Right hindlimb (tissue), 1 donor: ENCODE results near the gene FGFR2.

Experiments
- DNase-seq: peaks from one replicate; pipeline ENCODE4 v3.0.0-alpha.2; 2018

The FGFR2 gene

GRCh38 chr10:121598263-121599249, at the start of gene FGFR2:
Gene FGFR2 (minus strand): TSS chr10:121598444. CDS start chr10:121593817, 4,627 bp downstream.
- peak; percentile 90 for DNase-seq

GRCh38 chr10:121647401-121647800, 49.2 kb upstream of the FGFR2 start:
- no peak for DNase-seq

- no peak for DNase-seq
Measured at GRCh38 chr10:121645696-121646095, 47.5 kb upstream of the FGFR2 start.

GRCh38 chr10:121644501-121644900, 46.3 kb upstream of the FGFR2 start:
- no peak for DNase-seq

GRCh38 chr10:121640266-121640665, 42.0 kb upstream of the FGFR2 start:
- no peak for DNase-seq

- no peak for DNase-seq
Measured at GRCh38 chr10:121639416-121639815, 41.2 kb upstream of the FGFR2 start.

- no peak for DNase-seq
Measured at GRCh38 chr10:121637437-121637836, 39.2 kb upstream of the FGFR2 start.

GRCh38 chr10:121633056-121633455, 34.8 kb upstream of the FGFR2 start:
- no peak for DNase-seq

- DNase-seq = peak; percentile 30
Measured at GRCh38 chr10:121631365-121632029, 33.3 kb upstream of the FGFR2 start.

- no peak for DNase-seq
Measured at GRCh38 chr10:121628859-121629258, 30.6 kb upstream of the FGFR2 start.

GRCh38 chr10:121627876-121628581, 29.8 kb upstream of the FGFR2 start:
- peak; percentile 34 for DNase-seq

GRCh38 chr10:121624836-121625486, 26.7 kb upstream of the FGFR2 start:
- no peak for DNase-seq

GRCh38 chr10:121618906-121619305, 20.7 kb upstream of the FGFR2 start:
- DNase-seq = no peak

GRCh38 chr10:121617176-121617575, 18.9 kb upstream of the FGFR2 start:
- no peak for DNase-seq

GRCh38 chr10:121616291-121616690, 18.0 kb upstream of the FGFR2 start:
- DNase-seq = peak; percentile 28

GRCh38 chr10:121615836-121616235, 17.6 kb upstream of the FGFR2 start:
- peak; percentile 66 for DNase-seq

GRCh38 chr10:121615435-121615793, 17.2 kb upstream of the FGFR2 start:
- DNase-seq = peak; percentile 84

GRCh38 chr10:121614613-121615434, 16.6 kb upstream of the FGFR2 start:
- DNase-seq = no peak

GRCh38 chr10:121613456-121613855, 15.2 kb upstream of the FGFR2 start:
- DNase-seq = no peak

- no peak for DNase-seq
Measured at GRCh38 chr10:121611393-121612159, 13.3 kb upstream of the FGFR2 start.

GRCh38 chr10:121610798-121611323, 12.6 kb upstream of the FGFR2 start:
- DNase-seq = no peak
